HCT116 (cell line): ENCODE data around the gene NGRN. TPM values are rescaled to one million over a fixed set of nuclear protein-coding genes. Genes with fewer than 3 reads are reported as not detected.
"Not testable (repeated sequence)": the region's sequence is repeated elsewhere in the genome, so short reads cannot be mapped to it uniquely, and the experiment has no call there.

Experiments used
- ATAC-seq: fragments of 200-7000 bp; cut with Tn5 transposase; 2 replicates; pipeline ENCODE4 v1.9.1; 2020; ENCODE audit warnings: mild to moderate bottlenecking, moderate library complexity
- BruUV-seq: library from RNA; stranded (reverse); fragments of 400-500 nt; replicated peaks from 2 replicates; lab custom pipeline; 2021; lab: Mats Ljungman, UMichigan
- CTCF ChIA-PET: fragments of 300-600 bp; sonication (Branson Sonifier 250); formaldehyde crosslinking; loops from one replicate; lab custom pipeline; 2021; ENCODE audit warnings: antibody characterized with exemption; lab: Charles Lee
- POLR2A ChIA-PET: fragments of 300-600, 350-600 bp; sonication (Branson Sonifier 250); formaldehyde crosslinking; loops from one replicate; lab custom pipeline; 2021; ENCODE audit warnings: antibody characterized with exemption; lab: Charles Lee
- RAD21 ChIA-PET, 2 experiments: fragments of 300-600 bp; sonication (Branson Sonifier 250); formaldehyde crosslinking; loops; one replicate each; lab custom pipeline; 2023; ENCODE audit warnings: low total read pairs in 2 of 2; ENCODE audit not compliant: uncharacterized antibody in 2 of 2, unreplicated experiment in 2 of 2, low non-redundant PET in 1 of 2; lab: Charles Lee
- DNase-seq: peaks from one replicate; pipeline ENCODE4 v3.0.0-alpha.2; 2010; ENCODE audit warnings: low read depth, low spot score
- H2AFZ ChIP-seq: fragments of 200-600 bp; shearing (Covaris generic), sonication (generic); 2 replicates; pipeline ENCODE4 v1.6.1; 2017; ENCODE audit warnings: low read depth, mixed run types, mixed read lengths, antibody characterized with exemption, low read length; ENCODE audit not compliant: poor library complexity, severe bottlenecking
- H3K27ac ChIP-seq: 2 replicates; pipeline ENCODE4 v1.5.1; 2012; ENCODE audit warnings: low read depth, low read length
- H3K27me3 ChIP-seq: fragments of 200-600 bp; sonication (generic); 2 replicates; pipeline ENCODE4 v1.6.1; 2016; ENCODE audit warnings: mixed run types, low read length, mixed read lengths; ENCODE audit not compliant: insufficient read depth
- H3K36me3 ChIP-seq, 2 experiments: fragments of 200-500 bp in 1 of 2; fragments of 200-600 bp in 1 of 2; sonication (Bioruptor generic) in 1 of 2; sonication (generic) in 1 of 2; 2 replicates each; pipeline versions ENCODE4 v1.5.1 to v1.6.1; 2014 to 2016; ENCODE audit warnings: low read length in 2 of 2, inconsistent platforms in 1 of 2, mixed read lengths in 1 of 2, mixed run types in 1 of 2; ENCODE audit not compliant: insufficient read depth in 2 of 2, control insufficient read depth in 1 of 2
- H3K4me1 ChIP-seq, 2 experiments: fragments of 200-600 bp in 1 of 2; sonication (generic) in 1 of 2; 2 replicates each; pipeline versions ENCODE4 v1.5.1 to v1.6.1; 2012 to 2017; ENCODE audit warnings: low read length in 2 of 2, inconsistent platforms in 1 of 2, mild to moderate bottlenecking in 1 of 2, mixed read lengths in 1 of 2, mixed run types in 1 of 2, moderate library complexity in 1 of 2; ENCODE audit not compliant: insufficient read depth in 2 of 2, control insufficient read depth in 1 of 2
- H3K4me2 ChIP-seq: fragments of 200-600 bp; sonication (generic); 2 replicates; pipeline ENCODE4 v1.6.1; 2017; ENCODE audit warnings: mixed run types, low read length, mixed read lengths
- H3K4me3 ChIP-seq, 2 experiments: fragments of 200-600 bp in 1 of 2; sonication (generic) in 1 of 2; replicated peaks in 1 of 2; 2 replicates each; pipeline ENCODE4 v1.5.1; 2011 to 2016; ENCODE audit warnings: low read length in 2 of 2, control low read depth in 1 of 2, low read depth in 1 of 2, mild to moderate bottlenecking in 1 of 2, mixed read lengths in 1 of 2, mixed run types in 1 of 2
- H3K79me2 ChIP-seq: fragments of 200-600 bp; sonication (generic); 2 replicates; pipeline ENCODE4 v1.6.1; 2017; ENCODE audit warnings: mild to moderate bottlenecking, mixed run types, low read length, moderate library complexity, mixed read lengths; ENCODE audit not compliant: insufficient read depth
- H3K9ac ChIP-seq: fragments of 200-600 bp; sonication (generic); 2 replicates; pipeline ENCODE4 v1.6.1; 2016; ENCODE audit warnings: low read length, mixed read lengths
- H3K9me2 ChIP-seq: fragments of 200-600 bp; sonication (generic), shearing (Covaris generic); 2 replicates; pipeline ENCODE4 v1.6.1; 2017; ENCODE audit warnings: mixed run types, mild to moderate bottlenecking, moderate library complexity; ENCODE audit not compliant: insufficient read depth
- H3K9me3 ChIP-seq, 2 experiments: fragments of 200-500 bp in 1 of 2; fragments of 200-600 bp in 1 of 2; sonication (Bioruptor generic) in 1 of 2; sonication (generic) in 1 of 2; 2 replicates each; pipeline ENCODE4 v1.6.1; 2014 to 2017; ENCODE audit warnings: low read length in 2 of 2, mixed read lengths in 2 of 2, inconsistent platforms in 1 of 2, low read depth in 1 of 2, mild to moderate bottlenecking in 1 of 2, mixed run types in 1 of 2, moderate library complexity in 1 of 2; ENCODE audit not compliant: control insufficient read depth in 1 of 2, insufficient read depth in 1 of 2
- H4K20me1 ChIP-seq: fragments of 200-600 bp; sonication (generic), shearing (Covaris generic); 2 replicates; pipeline ENCODE4 v1.6.1; 2017; ENCODE audit warnings: mixed run types, mild to moderate bottlenecking, moderate library complexity; ENCODE audit not compliant: insufficient read depth
- CBX3 ChIP-seq: IDR thresholded peaks from 2 replicates; pipeline ENCODE4 v1.6.1; 2012; ENCODE audit warnings: low read depth
- ELF1 ChIP-seq: IDR thresholded peaks from 2 replicates; pipeline ENCODE4 v1.6.1; 2012; ENCODE audit warnings: low read depth, borderline replicate concordance
- EZH2 ChIP-seq: fragments of 200-600 bp; sonication (generic); IDR thresholded peaks from 2 replicates; pipeline ENCODE4 v1.6.1; 2017; ENCODE audit warnings: antibody characterized with exemption, mixed run types
- EZH2phosphoT487 ChIP-seq: fragments of 200-600 bp; IDR thresholded peaks from 2 replicates; pipeline ENCODE4 v1.6.1; 2018; ENCODE audit warnings: antibody characterized with exemption, borderline replicate concordance
- JUND ChIP-seq: IDR thresholded peaks from 2 replicates; pipeline ENCODE4 v1.6.1; 2012
- POLR2A ChIP-seq: IDR thresholded peaks from 2 replicates; pipeline ENCODE4 v1.7.0; 2011; ENCODE audit warnings: borderline replicate concordance; ENCODE audit not compliant: insufficient read depth, insufficient read length; ENCODE audit errors: extremely low read depth
- POLR2AphosphoS5 ChIP-seq: IDR thresholded peaks from 2 replicates; pipeline ENCODE4 v1.6.1; 2011; ENCODE audit warnings: mild to moderate bottlenecking, low read depth, low read length, moderate library complexity
- RAD21 ChIP-seq: IDR thresholded peaks from 2 replicates; pipeline ENCODE4 v1.6.1; 2012; ENCODE audit warnings: low read depth, mild to moderate bottlenecking
- SIN3A ChIP-seq: IDR thresholded peaks from 2 replicates; pipeline ENCODE4 v1.6.1; 2012; ENCODE audit warnings: low read depth
- SP1 ChIP-seq: IDR thresholded peaks from 2 replicates; pipeline ENCODE4 v1.6.1; 2012; ENCODE audit warnings: low read depth
- SRF ChIP-seq: IDR thresholded peaks from 2 replicates; pipeline ENCODE4 v1.6.1; 2012; ENCODE audit warnings: low read depth
- TCF7L2 ChIP-seq: IDR thresholded peaks from 2 replicates; pipeline ENCODE4 v1.7.0; 2011; ENCODE audit warnings: borderline replicate concordance, inconsistent platforms; ENCODE audit not compliant: insufficient read depth, insufficient read length; ENCODE audit errors: extremely low read depth
- YY1 ChIP-seq: IDR thresholded peaks from 2 replicates; pipeline ENCODE4 v1.6.1; 2011; ENCODE audit warnings: low read length, low read depth, moderate library complexity, mild to moderate bottlenecking; ENCODE audit not compliant: insufficient replicate concordance; ENCODE audit errors: extremely low read depth
- ZFX ChIP-seq: fragments of 450-650 bp; IDR thresholded peaks from 2 replicates; pipeline ENCODE4 v1.6.1; 2017
- ZNF274 ChIP-seq: fragments of 200-500 bp; sonication (Bioruptor generic); IDR thresholded peaks from 2 replicates; pipeline ENCODE4 v1.6.1; 2014; ENCODE audit warnings: mild to moderate bottlenecking, low read depth, low read length, inconsistent platforms
- intact Hi-C: fragments of 100-400 bp; cut with micrococcal nuclease; formaldehyde crosslinking; loops from 2 replicates; pipeline ENCODE4 v1.10.0; 2022
- total RNA-seq: library from RNA; stranded (reverse); gene quantifications from one replicate; pipeline ENCODE4 v1.2.1, GENCODE V29; 2021; ENCODE audit not compliant: unreplicated experiment
- TF ChIP-seq, protein P1 (sequence below), 3 experiments: fragments of 200-600 bp in 1 of 3; sonication (generic) in 1 of 3; IDR thresholded peaks in 2 of 3; conservative IDR thresholded peaks in 1 of 3; 2 replicates each; pipeline ENCODE4 v1.5.1; 2012 to 2017; ENCODE audit warnings: low read depth in 2 of 3, low read length in 2 of 3, antibody characterized with exemption in 1 of 3, borderline replicate concordance in 1 of 3, control low read depth in 1 of 3, mild to moderate bottlenecking in 1 of 3, mixed read lengths in 1 of 3, mixed run types in 1 of 3, moderate library complexity in 1 of 3; ENCODE audit not compliant: insufficient read depth in 1 of 3
- TF ChIP-seq, protein P2 (sequence below): IDR thresholded peaks from 2 replicates; pipeline ENCODE4 v1.6.1; 2012
- TF ChIP-seq, protein P3 (sequence below): IDR thresholded peaks from 2 replicates; pipeline ENCODE4 v1.6.1; 2011; ENCODE audit warnings: mild to moderate bottlenecking, low read length, moderate library complexity; ENCODE audit not compliant: insufficient replicate concordance; ENCODE audit errors: extremely low read depth

Gene NGRN
- total RNA-seq, 1 experiment from 2014 or later: 72.7 TPM

DNA sequence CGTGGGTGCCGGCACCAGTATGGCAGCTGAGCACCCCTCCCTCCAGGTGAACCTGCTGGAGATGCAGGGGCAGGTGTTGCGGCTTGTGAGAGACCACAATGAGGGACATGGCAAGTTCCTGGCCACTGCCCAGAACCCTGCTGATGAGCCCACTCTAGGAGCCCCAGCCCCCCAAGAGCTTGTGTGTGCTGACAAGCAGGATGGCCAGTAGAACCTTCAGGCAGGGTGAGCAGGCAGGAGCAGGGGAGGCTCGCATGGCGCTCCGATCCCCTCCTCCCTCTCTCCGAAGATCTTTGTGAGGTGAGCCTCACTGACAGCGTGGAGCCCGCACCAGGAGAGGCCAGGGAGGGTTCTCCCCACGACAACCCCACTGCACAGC is 29.8 kb downstream of the NGRN start:
- TF ChIP-seq CBX3 (no peak), SIN3A (no peak), ELF1 (no peak), YY1 (no peak), EZH2phosphoT487 (no peak), SP1 (no peak), ZNF274 (no peak), JUND (no peak), RAD21 (no peak), POLR2AphosphoS5 (no peak), TCF7L2 (no peak), SRF (no peak), ZFX (no peak), EZH2 (no peak), POLR2A (no peak)
- TF ChIP-seq, protein P1, sequence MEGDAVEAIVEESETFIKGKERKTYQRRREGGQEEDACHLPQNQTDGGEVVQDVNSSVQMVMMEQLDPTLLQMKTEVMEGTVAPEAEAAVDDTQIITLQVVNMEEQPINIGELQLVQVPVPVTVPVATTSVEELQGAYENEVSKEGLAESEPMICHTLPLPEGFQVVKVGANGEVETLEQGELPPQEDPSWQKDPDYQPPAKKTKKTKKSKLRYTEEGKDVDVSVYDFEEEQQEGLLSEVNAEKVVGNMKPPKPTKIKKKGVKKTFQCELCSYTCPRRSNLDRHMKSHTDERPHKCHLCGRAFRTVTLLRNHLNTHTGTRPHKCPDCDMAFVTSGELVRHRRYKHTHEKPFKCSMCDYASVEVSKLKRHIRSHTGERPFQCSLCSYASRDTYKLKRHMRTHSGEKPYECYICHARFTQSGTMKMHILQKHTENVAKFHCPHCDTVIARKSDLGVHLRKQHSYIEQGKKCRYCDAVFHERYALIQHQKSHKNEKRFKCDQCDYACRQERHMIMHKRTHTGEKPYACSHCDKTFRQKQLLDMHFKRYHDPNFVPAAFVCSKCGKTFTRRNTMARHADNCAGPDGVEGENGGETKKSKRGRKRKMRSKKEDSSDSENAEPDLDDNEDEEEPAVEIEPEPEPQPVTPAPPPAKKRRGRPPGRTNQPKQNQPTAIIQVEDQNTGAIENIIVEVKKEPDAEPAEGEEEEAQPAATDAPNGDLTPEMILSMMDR (IDR thresholded peaks at IDR 0.05 in 2 of 3, conservative IDR thresholded peaks at IDR 0.05 in 1 of 3; ENCODE audit: borderline replicate concordance in 1 of 3, insufficient read depth in 1 of 3, low read depth in 2 of 3, low read length in 2 of 3): no peak
- TF ChIP-seq, protein P2, sequence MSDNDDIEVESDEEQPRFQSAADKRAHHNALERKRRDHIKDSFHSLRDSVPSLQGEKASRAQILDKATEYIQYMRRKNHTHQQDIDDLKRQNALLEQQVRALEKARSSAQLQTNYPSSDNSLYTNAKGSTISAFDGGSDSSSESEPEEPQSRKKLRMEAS: no peak
- TF ChIP-seq, protein P3, sequence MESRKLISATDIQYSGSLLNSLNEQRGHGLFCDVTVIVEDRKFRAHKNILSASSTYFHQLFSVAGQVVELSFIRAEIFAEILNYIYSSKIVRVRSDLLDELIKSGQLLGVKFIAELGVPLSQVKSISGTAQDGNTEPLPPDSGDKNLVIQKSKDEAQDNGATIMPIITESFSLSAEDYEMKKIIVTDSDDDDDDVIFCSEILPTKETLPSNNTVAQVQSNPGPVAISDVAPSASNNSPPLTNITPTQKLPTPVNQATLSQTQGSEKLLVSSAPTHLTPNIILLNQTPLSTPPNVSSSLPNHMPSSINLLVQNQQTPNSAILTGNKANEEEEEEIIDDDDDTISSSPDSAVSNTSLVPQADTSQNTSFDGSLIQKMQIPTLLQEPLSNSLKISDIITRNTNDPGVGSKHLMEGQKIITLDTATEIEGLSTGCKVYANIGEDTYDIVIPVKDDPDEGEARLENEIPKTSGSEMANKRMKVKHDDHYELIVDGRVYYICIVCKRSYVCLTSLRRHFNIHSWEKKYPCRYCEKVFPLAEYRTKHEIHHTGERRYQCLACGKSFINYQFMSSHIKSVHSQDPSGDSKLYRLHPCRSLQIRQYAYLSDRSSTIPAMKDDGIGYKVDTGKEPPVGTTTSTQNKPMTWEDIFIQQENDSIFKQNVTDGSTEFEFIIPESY: no peak
- Histone ChIP-seq H3K4me3 (no peak overlapping the region), H3K27me3 (no peaks in the 10 kb centered on the region), H4K20me1 (no peaks in the 10 kb centered on the region), H3K9me2 (no peaks in the 10 kb centered on the region), H3K9me3 (no peaks in the 10 kb centered on the region), H3K9ac (no peak overlapping the region), H2AFZ (no peak overlapping the region), H3K27ac (no peak overlapping the region), H3K4me1 (peaks cover 7 to 24% of the 10 kb centered on the region in 2 experiments; a peak in 3 of 4 replicates), H3K4me2 (no peak overlapping the region), H3K79me2 (no peaks in the 10 kb centered on the region), H3K36me3 (no peaks in the 10 kb centered on the region)
- POLR2A ChIA-PET: no interaction called here
- RAD21 ChIA-PET: no interaction called here
- intact Hi-C loops: loop anchor here (10.0 kb wide), 1 partner anchor 400 kb away; no protein-coding TSS in a partner anchor
- BruUV-seq: no TSS peak
- no peak for ATAC-seq
- DNase-seq: no peak
- CTCF ChIA-PET: no interaction called here

DNA sequence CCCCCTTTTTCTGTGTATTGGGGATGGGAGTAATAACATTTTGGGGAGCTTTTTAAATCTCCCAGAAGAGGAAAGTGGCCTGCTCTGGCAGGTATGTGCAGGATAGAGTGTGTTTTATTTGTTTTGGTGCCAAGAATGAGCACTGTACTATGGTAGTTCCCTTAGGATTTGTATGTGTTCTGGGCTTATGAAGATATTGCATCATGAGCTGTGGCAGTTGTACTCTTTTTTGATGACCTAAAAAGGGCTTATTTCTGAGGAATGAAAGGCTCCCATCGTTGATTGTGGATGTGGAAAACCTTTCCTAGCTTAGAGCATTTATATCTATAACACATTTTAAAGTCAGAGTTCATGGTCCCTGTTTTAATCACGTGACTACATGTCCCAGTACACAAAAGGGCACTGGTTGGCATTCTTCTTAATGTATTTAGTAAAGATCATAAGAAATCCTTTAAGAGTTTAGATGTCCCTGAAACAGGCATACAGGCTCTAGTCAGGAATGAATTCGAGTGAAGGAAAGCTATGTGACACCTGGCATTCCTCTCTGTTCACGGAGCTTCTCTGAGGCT is 30.9 kb downstream of the NGRN start:
- H2AFZ ChIP-seq, POLR2A ChIA-PET, ATAC-seq, H3K4me2 ChIP-seq, H3K36me3 ChIP-seq, H3K79me2 ChIP-seq, H3K27me3 ChIP-seq, H3K9me3 ChIP-seq, H3K9me2 ChIP-seq, DNase-seq, RAD21 ChIA-PET, H3K4me3 ChIP-seq, H4K20me1 ChIP-seq, H3K27ac ChIP-seq, BruUV-seq, H3K9ac ChIP-seq: not testable (repeated sequence)
- intact Hi-C loops: loop anchor here (10.0 kb wide), 1 partner anchor 398 kb away; no protein-coding TSS in a partner anchor
- CTCF ChIA-PET: interaction anchor here (1.0 kb wide), 1 partner anchor 153 kb away, joined by 3 read pairs; no protein-coding TSS in a partner anchor
- peaks cover 4 to 26% of the 10 kb centered on the region in 2 experiments; a peak in 3 of 4 replicates for H3K4me1 ChIP-seq
